ACHN (cell line): ENCODE measurements around the gene MYOD1.

Experiments
- DNase-seq: peaks from one replicate; pipeline ENCODE4 v3.0.0-alpha.2; 2015
- in situ Hi-C: cut with HindIII; loops from 2 replicates; pipeline ENCODE4 v1.10.0; 2017; ENCODE audit warnings: low sequenced_read_pairs, low pct_ligation_motif_present, low pct_unique_long_range_greater_than_20kb

The MYOD1 gene

DNA sequence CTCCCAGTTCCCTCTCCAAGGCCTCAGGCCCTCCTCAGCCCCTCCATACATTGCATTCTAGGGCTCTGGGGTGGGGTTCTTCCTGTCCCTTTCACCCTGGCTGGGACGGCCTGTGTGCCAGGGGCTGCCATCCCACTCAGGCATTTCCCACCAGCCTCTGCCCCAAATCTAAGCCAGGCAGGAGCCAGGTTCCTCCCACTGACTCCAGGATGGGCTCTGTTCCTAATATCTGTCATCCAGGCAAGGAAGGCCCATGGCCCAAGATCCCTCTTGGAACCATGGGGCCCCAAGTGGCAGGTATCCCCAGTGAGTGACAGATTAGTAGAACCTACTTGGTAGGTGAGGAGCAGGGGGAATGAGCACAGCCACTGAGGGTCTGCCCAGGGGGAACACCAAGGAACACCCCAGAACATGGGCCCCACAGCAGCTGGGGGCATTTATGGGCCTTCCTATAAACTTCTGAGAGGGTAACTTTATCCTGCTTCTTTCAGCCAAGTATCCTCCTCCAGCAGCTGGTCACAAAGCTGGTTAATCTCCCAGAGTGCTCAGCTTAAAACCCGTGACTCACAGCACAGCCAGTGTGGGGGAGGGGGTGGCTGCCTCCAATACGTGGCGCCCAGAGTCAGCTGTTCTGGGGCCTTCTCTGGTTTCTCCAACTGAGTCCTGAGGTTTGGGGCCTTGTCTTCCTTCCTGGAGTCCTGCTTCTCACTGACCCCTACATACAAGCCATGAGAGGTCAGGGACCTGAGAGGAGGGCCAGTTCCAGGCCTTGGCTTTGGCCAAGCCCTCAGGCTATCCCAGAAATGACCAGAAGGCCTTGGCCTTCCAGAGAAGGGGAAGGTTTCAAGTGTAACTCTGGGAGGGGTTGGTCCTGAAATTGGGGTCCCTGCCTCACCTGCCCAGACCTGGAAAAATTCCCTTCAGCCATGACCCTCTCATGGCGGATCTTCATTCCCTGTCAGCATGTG, 19.9 kb upstream of the MYOD1 start:
- in situ Hi-C loops, result no loop called here
- DNase-seq, result no peak

GRCh38 chr11:17700991-17701390, 18.4 kb upstream of the MYOD1 start:
- in situ Hi-C loops, result no loop called here
- no peak for DNase-seq

DNA sequence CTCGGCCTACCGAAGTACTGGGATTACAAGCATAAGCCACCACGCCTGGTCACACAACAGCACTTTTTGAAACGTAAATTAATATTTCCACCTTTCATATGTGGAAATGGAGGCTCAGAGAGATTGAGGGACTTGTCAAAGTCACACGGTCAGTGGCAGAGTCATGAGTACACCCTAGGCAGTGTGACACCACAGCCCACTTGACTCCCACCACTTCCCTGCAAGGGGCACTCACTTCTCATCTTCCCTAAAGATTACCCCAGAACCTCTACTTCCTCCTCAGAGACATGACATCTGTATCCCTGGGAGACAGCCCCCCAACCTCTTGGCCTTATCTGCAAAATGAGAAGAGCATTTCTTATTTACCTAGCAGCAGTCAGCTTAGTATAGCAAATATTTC, 16.5 kb upstream of the MYOD1 start:
- in situ Hi-C loops, result no loop called here
- no peak for DNase-seq

DNA sequence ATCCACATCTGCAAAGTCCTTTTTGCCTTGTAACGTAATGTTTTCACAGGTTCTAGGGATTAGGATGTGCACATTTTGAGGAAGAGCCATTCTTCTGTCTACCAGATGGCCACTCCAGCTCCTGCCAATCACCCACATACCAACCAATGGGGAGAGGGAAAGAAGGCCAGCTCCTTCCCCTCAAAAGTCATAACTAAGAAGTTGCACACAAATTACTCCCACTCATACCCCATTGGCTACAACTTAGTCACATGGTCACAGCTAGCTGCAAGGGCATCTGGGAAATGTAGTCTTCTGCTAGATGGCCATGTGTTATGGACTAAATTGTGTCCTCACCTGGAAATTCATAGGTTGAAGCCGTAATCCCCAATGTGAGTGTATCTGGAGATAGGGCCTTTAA, 15.4 kb upstream of the MYOD1 start:
- DNase-seq, result no peak
- in situ Hi-C loops, result no loop called here

DNA sequence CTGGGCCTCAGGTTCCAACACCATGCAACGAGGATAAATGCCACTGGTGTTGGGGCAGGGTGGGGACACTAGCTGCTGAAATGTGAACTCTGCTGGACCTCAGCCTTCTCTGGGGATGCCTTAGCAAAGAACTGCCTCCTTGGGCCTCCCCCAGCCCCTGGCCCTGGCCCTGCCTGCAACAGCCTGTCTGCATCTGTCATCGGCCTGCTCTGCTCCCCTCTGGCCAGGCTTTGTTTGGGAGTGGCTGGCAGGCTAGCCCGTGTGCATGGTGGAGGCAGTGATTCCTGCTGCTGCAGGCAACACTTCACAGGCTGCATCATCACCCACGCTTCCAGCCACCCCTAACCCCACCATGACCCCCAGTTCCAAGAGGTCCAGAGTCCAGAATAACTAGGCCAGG, 11.5 kb upstream of the MYOD1 start:
- no peak for DNase-seq

DNA sequence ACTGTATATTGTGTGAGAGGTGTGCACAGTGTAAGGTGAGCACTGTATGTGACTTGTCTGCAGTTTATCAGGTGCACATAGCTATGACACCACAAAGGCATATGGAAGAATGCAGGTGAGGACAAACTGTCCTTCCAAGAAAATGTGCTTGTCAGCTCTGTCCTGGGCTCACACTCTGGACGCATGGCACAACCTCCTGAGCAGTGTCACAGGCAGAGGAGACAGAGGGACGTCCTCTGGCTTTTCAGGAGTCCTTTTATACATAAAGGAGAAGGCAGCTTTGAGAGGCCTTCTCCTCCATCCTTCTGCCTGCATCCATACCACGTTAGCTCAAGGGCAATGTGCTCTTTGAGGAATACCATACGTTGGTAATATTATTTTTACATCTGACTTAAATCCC, 7.5 kb upstream of the MYOD1 start:
- in situ Hi-C loops, result no loop called here
- DNase-seq, result no peak

More for the DNA sequence above, 11.5 kb upstream of the MYOD1 start:
- in situ Hi-C loops, result no loop called here

DNA sequence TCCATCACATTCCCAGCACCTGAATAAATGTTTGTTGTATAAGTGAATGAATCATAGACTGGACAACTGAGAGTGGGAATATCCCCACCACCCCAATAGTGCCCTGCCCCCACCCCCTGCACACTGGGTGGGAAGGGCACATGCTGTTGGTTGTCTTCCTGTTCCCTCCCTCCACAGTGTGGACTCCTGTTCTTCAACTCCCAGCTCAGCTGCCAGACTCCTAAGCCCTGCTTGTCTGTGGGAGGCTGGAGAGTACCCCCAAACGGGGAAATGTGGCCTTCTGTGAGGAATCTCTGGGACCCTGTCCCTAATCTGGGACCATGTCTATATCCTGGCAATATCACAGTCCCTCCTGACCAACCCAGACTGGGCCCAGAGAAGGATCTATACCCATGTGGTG, 5.5 kb upstream of the MYOD1 start:
- in situ Hi-C loops, result no loop called here
- DNase-seq, result no peak

GRCh38 chr11:17714356-17714854, 5.0 kb upstream of the MYOD1 start:
- in situ Hi-C loops, result no loop called here
- no peak for DNase-seq

DNA sequence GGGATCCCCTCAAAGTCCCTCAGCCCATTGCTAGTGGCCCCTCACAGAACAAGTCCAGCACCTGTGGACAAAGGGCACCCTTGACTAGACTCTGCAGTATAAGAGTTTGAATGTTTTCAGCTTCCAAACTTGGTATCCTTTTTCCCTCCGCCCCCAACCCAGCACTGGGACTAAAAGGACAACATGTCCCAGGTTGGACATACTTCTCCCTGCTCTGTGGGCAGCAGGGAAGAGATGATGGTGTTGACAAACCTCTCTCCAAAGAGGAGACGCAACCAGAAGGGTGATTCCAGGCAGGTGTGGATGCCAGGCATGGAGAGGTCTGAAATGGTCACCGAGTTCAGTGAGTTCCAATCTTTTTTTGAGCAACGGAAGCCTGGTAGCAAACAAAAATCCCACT, 4.5 kb upstream of the MYOD1 start:
- in situ Hi-C loops, result no loop called here
- no peak for DNase-seq

DNA sequence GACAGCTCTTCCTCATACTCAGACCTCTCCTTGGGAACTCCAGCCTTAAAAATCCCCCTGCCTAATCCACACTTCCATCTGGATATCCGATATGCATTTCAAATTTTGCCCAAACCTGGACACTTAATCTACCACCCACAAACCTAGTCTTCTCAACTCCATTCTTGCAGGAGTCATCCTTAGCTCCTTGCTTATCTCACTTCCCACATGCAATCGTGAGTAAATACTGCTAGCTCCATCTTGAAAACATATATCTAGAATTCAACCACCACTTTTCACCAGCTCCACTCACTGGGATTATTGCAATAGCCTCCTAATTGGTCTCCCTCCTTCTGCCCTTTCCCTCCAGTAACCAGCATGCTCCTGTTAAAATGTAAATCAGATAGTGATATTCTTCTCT, 2.6 kb upstream of the MYOD1 start:
- DNase-seq, result no peak
- in situ Hi-C loops, result no loop called here

DNA sequence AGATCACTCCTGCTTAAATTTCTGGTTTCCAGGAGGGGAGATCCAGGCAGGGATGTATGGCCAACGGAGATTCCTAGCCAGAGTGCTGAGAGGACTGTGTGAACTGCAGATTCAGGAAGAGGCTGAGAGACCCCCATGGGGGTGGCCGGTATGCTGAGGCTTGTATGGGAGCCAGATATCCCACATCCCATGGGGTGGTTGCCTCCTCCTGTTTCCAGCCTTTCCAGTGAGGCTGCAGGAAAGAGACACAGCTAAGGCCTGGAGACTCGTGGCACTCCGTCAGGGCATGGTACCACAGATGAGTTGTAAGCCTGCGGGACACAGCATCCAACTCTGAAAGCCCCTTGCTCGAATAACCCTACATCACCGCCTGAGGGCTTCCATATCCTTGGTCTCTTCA, 1.4 kb upstream of the MYOD1 start:
- in situ Hi-C loops, result no loop called here

GRCh38 chr11:17718510-17718962, 835 bp upstream of the MYOD1 start:
- in situ Hi-C loops, result no loop called here
- no peak for DNase-seq

More for the DNA sequence above, 1.4 kb upstream of the MYOD1 start:
- DNase-seq, result no peak

- no peak for DNase-seq
- in situ Hi-C loops, result no loop called here
Observed at GRCh38 chr11:17719938-17720795, 796 bp downstream of the MYOD1 start.

- peak; percentile 12 for DNase-seq
- in situ Hi-C loops, result no loop called here
Observed at GRCh38 chr11:17720796-17721171, 1.4 kb downstream of the MYOD1 start.

GRCh38 chr11:17721242-17721999, 2.0 kb downstream of the MYOD1 start:
- in situ Hi-C loops, result no loop called here
- no peak for DNase-seq

DNA sequence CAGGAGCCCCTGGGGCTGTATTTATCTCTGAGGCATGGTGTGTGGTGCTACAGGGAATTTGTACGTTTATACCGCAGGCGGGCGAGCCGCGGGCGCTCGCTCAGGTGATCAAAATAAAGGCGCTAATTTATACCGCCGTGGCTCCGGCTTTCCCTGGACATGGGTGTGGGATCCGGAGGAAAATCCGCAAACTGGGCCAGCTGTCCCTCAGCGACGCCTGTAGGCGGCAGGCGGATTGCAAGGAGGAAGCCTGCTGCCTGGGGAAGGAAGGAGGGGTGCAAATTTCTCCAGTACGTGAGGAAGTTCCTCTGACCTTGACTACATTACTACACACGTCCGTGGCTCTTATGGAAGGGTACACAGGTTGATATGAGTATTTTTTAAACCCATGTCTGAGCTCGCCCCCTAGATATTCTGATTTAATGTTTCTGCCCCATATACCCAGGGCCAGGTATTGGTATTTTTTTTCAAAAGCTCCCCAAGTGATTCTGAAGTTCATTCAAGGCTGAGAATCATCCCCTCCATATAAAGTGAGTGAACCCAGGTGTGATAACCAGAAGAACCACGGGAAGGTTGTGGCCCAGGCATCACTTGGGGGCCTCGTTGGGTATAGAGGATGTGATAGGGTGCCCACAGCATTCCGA, 2.8 kb downstream of the MYOD1 start:
- peak; percentile 35 for DNase-seq
- in situ Hi-C loops, result no loop called here

- no peak for DNase-seq
- in situ Hi-C loops, result no loop called here
Observed at GRCh38 chr11:17724020-17724908, 4.9 kb downstream of the MYOD1 start.
